Stimulated activated CD4-positive, alpha-beta T cell treated with anti-CD3 and anti-CD28 coated beads, Interleukin-1b, Interleukin-23, amount 100 ng/mL, for 24 hours (primary cell): ENCODE results near the gene NFYA.

Experiments
- DNase-seq, 4 experiments: peaks; one replicate each; pipeline ENCODE4 v3.0.0-alpha.2; 2020; ENCODE audit warnings: low read depth in 4 of 4, low spot score in 1 of 4

The NFYA gene

DNA sequence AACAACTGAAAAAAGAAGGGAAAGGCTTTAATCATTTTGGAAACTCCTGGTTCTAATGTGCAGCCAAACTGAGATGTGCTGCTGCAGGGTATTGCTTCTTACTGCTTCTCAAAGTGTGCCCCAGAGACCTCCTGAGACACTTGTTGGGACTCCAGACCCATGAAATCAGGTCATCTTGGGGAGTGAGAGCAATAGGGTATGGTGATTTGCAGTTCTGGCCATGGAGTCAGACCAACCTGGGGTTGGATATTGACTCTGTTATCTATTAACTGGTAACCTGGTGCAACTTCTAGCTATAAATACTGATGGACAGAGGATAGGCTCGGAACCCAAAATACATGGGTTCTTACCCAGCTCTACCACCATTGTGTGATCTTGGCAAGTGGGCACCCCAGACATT, 26.7 kb upstream of the NFYA start:
- DNase-seq = no peak

DNA sequence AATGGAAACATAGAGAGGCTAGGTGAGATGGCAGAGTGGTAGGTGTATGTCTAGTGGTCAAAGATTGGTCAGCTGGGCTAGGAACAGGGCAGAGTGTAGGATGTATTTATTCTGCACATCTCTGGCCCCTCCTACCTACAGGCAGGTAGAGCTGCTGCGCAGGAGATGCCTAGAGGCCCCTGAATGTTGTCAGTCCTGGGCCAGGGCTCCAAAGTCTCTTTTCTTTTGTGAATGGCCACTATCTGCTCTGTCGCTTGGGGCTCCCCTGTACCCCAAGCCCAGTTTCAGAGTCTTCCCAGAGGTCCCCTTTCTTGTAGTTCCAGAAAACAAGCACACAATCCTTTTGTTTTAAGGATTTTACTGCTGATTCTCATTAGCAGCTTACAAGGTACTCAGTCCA, 25.5 kb upstream of the NFYA start:
- DNase-seq = no peak

GRCh38 chr6:41047745-41048732, 24.7 kb upstream of the NFYA start:
- DNase-seq = no peak

DNA sequence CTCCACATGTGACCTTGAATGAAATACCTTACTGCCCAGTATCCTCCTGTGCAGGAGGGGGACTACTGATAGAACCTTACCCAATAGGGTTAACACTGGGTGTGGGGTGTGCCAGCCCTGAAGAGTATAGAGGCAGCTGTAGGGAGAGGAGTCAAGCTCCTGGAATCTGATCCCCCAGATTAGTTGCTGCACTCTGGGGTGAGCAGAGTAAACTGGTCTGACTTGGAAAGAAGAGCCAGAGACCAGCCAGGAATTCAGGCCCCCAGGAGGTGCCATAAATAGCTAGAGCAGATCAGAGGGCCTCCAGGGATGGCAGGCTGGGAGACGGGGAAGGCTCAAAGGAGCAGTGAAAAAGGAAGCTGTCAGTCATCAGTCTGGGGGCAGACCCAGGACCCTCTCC, 23.3 kb upstream of the NFYA start:
- no peak for DNase-seq

- DNase-seq = no peak
These were observed 22.8 kb upstream of the NFYA start for GRCh38 chr6:41049955-41050354.

DNA sequence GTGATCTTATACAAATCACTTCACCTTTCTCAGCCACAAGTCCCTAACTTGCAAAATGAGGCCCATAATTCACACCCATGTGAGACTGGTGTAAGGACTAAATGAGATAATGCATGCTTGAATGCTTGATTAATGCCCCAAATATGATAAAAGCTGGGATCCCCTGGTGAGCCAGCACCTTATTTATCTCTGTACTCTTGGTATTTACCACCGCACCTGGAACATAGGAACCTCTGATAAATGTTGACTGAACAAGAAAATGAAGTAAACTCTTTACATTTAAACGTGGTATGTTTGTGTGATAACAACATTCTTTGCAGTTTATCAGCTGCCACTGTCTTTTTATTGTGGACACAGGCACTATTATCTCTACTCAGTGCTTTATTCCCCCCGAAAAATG, 22.2 kb upstream of the NFYA start:
- no peak for DNase-seq

DNA sequence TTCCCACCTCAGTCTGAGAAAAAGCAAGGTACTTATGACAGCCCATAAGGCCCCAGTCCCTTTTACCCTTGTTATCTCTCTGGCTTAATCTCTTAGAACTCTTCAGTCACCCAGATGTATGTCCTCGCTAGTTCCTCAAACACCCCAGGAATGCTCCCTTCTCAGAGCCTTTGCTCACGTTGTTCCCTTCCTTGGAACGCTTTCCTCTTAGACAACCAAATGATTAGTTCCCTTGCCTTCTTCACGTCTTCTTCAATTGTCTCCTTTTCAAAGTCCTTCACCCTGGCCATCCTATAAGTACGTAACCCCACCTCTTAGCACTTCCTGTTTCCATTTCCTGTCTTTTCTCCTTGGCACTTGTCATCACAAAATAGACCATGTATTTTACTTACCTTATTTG, 20.9 kb upstream of the NFYA start:
- no peak for DNase-seq

DNA sequence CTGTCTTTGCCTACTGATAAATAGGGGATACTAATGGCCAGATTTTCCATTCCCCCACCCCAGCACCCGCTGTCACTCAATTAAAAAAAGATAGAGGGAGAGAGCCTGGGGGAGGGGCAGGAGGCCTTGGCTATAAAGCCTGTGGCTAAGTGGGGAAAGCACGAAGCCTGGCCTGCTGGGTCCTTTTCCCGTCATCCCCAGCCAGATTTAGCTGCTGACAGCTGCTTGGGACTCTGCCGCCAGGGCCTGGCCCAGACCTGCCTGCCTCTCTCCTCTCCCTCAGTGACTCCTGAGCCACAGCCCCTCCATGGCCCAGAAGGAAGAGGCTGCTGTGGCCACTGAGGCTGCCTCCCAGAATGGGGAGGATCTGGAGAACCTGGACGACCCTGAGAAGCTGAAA, 19.7 kb upstream of the NFYA start, which contains the start of gene APOBEC2:
Gene APOBEC2 (plus strand): TSS at position 162 of the 400 bp plus-strand sequence. CDS start 146 bp downstream, at position 308.
- no peak for DNase-seq

- DNase-seq = no peak
These were observed 18.3 kb upstream of the NFYA start for GRCh38 chr6:41054511-41054910.

DNA sequence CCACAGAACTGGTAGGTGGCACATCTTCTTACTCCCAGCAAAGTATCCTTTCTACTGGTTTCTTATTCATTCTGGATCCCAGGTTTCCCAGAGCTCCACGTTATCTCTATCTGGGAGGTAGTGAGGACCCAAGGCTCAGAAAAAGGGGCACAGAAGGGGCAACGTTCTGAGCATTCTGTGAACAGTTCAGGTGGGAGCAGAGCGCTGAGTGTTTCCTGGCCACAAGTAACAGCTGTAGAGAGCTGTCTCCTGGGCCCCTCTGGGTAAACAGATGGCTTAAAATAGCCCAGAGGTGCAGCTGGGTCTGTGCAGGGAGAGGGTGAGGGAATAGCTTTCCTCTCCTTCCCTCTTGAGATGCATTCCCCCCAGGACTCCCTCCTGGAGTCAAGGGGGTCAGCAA, 17.6 kb upstream of the NFYA start:
- DNase-seq = no peak

DNA sequence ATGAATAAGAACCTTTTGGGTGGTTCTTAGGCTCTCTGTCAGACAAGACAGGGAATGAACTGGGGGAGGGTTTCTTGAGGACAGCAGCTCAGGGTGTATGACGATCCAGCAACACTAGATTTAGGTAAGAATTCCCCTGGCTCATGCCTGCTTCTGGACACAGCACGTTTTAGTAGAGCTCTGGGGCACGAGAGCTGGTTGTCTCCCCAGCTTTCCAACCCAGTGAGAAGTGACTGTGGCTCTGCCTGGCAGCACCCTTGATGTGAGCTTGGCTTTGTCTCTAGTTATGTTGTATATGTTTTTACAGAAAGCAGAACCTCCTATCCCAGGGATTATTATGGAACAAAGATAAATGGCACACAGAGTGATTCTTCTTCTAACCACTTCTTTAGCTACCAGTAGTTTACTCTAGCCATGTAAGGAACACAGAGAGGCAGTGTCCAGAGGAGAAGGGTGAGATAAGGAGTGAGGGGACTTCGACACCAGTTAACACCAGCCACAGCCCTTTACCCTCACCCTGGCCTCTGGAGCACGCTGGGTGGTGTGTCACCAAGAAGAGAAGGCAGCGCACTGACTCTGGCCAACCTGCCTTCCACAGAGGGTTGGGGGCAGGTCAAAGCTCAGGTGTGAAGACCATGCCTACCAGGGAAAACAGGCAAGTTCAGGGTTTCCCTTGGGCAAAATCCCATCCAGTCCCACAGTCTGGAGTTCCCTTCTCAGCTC, 15.8 kb upstream of the NFYA start:
- DNase-seq = no peak

GRCh38 chr6:41058783-41059181, 14.0 kb upstream of the NFYA start:
- DNase-seq = no peak

DNA sequence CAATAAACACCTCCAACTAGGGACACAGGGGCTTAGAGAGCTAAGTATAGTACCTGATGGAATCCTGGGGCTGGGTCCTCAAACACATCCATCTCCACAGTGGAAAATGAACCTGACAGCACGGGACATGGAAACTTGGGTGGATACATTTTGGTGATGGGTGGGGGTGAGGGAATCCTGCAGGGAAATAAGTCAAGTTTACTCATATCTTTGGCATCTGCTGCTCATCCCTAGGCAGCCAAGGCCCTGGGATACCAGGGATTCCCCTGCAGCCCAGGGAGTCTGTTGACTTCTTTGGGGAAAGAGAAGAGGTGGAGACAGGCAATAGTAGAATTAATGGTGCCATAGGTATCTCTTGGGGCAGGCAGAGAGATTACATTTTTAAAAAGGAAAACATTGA, 13.2 kb upstream of the NFYA start:
- no peak for DNase-seq

GRCh38 chr6:41061196-41061726, 11.5 kb upstream of the NFYA start:
- DNase-seq = no peak

- no peak for DNase-seq
These were observed 10.7 kb upstream of the NFYA start for GRCh38 chr6:41062056-41062455.

DNA sequence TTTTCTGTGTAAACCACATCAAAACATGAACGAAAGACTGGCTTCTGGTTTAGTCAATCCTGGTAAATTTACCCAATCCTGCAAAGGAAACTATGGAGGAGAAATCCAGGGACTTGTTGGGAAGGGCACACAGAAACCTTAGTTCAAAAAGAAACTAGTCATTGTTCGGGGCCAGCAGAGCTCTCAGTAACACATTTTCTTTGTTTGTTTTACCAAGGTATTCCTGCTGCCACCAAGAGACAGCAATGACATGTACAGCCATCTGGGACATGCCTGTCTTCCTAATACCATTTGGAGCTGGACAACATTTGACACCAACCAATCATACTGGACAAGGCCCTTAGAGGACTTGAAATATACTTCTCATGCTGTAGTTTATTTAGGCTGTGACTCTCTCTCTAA, 8.9 kb upstream of the NFYA start:
- no peak for DNase-seq

- DNase-seq = no peak
These were observed 7.9 kb upstream of the NFYA start for GRCh38 chr6:41064841-41065240.

DNA sequence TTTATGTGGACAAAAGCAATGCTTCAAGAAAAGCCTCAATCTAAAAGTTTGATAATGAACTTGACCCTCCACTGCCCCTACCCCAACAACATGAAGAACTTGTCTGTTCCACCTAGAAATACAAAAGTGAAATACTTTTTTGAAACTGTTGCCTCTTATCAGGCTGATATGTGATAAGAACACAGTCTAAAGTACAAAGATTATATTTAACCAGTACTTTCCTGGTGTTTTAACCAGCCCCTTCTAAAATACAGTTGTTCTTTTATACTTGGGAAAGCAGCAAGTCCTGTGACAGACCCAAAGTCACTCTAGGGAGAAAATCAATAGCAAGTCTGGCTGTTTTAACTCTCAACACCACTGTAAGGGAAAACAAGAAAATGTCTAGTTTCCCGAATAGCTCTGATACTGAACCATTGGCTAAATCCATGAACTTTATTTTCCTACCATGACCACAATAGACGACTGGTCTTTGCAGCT, 7.2 kb upstream of the NFYA start:
- DNase-seq = no peak

DNA sequence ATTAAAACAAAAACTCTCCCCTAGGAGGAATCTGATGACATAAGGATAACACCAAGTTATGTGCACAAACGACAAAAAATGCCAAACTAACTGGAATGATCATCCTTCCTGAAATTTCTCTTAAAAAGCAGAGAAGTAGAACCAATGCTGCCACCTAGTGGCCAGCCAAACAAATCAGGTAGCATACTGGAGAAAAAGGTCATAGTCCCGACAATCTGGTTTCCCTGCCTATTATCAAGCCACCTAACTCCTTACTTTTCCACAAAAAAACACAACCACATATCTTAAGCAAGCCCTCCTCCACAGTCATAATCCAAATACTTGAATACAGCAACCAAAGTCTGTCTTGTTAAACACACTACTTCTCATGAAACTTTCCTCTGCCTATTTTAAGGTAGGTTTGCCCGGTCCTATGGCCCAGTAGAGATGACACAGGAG, 5.9 kb upstream of the NFYA start:
- peak; percentile 43 to 45 (median 44) for DNase-seq

DNA sequence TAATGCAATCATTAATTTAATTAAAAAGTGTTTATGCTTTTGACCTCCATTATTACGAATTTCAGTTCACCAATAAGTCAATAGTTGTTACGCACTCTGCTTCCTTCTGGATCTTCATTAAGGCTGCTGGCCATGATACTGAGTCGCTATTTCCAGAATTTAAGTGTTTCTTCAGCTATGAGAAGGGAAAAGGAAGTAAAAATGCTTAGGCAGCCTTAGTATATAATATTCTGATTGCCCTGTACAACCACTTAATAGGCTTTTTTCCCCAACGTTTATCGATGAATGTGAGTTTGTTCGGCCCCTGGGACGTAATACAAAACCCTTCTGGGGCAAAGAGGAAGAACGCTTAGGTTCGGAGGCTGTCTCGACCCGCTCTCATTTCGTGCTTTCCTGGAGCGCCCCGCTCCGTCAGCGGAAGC, 1.3 kb upstream of the NFYA start:
- DNase-seq = peak in 1 of 4 experiments; percentile 63

DNA sequence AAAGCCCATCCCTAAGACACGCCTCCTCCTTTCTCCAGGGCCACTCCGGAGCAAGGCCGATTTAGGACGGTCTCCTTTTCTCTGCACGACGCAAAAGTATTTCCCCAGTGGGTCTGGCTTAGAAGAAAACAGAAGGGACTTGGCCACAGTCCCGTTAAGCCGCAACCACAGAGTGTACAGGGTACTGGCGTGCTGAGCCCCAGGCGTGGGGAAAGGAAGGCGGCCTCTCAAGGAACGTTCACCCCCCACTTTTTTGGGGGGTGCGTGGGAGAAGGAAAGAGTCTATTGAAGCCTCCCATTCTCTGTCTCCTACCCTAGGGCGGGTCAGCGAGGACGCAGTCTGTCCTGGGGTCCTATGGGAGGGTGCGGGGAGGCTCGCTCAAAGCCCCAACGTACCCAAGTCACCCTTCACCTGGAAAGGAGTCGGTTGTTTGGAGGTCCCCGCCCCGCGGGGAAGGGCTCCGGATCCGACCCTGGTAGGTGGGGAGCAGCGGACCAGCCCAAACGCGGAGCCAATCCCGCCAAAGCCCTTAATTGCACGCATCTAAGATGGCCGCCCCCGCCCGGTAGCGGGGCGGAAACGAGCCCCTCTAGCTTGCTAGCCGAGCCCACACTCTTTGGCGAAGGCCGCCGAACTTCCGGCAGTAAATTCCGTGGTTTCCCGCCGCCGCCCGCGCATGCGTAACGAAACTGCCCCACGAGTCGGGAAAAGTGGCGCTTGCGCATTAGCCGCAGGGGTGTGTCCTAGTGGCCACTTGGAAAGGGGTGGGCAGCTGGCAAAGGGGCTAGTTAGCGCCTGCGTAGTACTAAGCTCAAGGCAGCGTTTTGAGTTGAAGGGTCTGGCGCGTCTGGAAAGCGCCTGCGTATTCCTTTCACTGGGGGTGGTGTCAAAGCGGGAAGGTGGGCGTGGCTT, 595 bp upstream of the NFYA start, which contains the start of gene OARD1:
Gene OARD1 (minus strand): TSS at position 434 of the 913 bp plus-strand sequence. CDS start 722 bp downstream, outside the sequence.
- DNase-seq = peak; percentile 99 to 100 (median 99)
